NCI-H2227 treated with DMSO at 0.1 percent for 48 hours (cell line): Measurements from ENCODE around the gene PRKCI.
"Not testable (repeated sequence)": the region's sequence is repeated elsewhere in the genome, so short reads cannot be mapped to it uniquely, and the experiment has no call there.

Experiments used
- DNase-seq: peaks from one replicate; lab custom pipeline; 2025; lab: John Stamatoyannopoulos, UW

Gene PRKCI

GRCh38 chr3:170222647-170223541 is 670 bp downstream of the PRKCI start:
- no peak for DNase-seq

GRCh38 chr3:170225166-170225565 is 2.9 kb downstream of the PRKCI start:
- no peak for DNase-seq

GRCh38 chr3:170226426-170226960 is 4.3 kb downstream of the PRKCI start:
- no peak for DNase-seq

GRCh38 chr3:170228093-170228766 is 6.0 kb downstream of the PRKCI start:
- DNase-seq = no peak

GRCh38 chr3:170232266-170232665 is 10.0 kb downstream of the PRKCI start:
- DNase-seq = no peak

- no peak for DNase-seq
These were observed 11.3 kb downstream of the PRKCI start for GRCh38 chr3:170233530-170233929.

GRCh38 chr3:170240142-170240541 is 17.9 kb downstream of the PRKCI start:
- DNase-seq = no peak

- DNase-seq = no peak
These were observed 18.4 kb downstream of the PRKCI start for GRCh38 chr3:170240671-170241070.

GRCh38 chr3:170244576-170244975 is 22.4 kb downstream of the PRKCI start:
- no peak for DNase-seq

GRCh38 chr3:170247875-170248274 is 25.7 kb downstream of the PRKCI start:
- no peak for DNase-seq

- no peak for DNase-seq
These were observed 34.4 kb downstream of the PRKCI start for GRCh38 chr3:170256597-170256996.

GRCh38 chr3:170257145-170257544 is 34.9 kb downstream of the PRKCI start:
- no peak for DNase-seq

- DNase-seq = no peak
These were observed 35.9 kb downstream of the PRKCI start for GRCh38 chr3:170258105-170258487.

- no peak for DNase-seq
These were observed 37.7 kb downstream of the PRKCI start for GRCh38 chr3:170259907-170260306.

GRCh38 chr3:170267793-170268192 is 45.6 kb downstream of the PRKCI start:
- no peak for DNase-seq

GRCh38 chr3:170269673-170270254 is 47.5 kb downstream of the PRKCI start:
- DNase-seq = not testable (repeated sequence)

GRCh38 chr3:170270282-170270881 is 48.2 kb downstream of the PRKCI start:
- no peak for DNase-seq

- DNase-seq = no peak
These were observed 52.4 kb downstream of the PRKCI start for GRCh38 chr3:170274641-170275040.

GRCh38 chr3:170275832-170276231 is 53.6 kb downstream of the PRKCI start:
- DNase-seq = no peak

GRCh38 chr3:170277311-170277710 is 55.1 kb downstream of the PRKCI start:
- not testable (repeated sequence) for DNase-seq

- DNase-seq = no peak
These were observed 55.8 kb downstream of the PRKCI start for GRCh38 chr3:170277833-170278580.

GRCh38 chr3:170278627-170279026 is 56.4 kb downstream of the PRKCI start:
- DNase-seq = no peak
